Sigmoid colon (tissue), 4 donors: ENCODE data around the gene ITPK1.

ENCODE experiments used
- EP300 ChIP-seq, 4 donors: sonication (generic); formaldehyde crosslinking; IDR thresholded peaks; one replicate each; pipeline ENCODE4 v1.6.1; 2017; ENCODE audit warnings: antibody characterized with exemption in 4 of 4
- POLR2A ChIP-seq, 2 donors: fragments of 450-650 bp; IDR thresholded peaks; one replicate each; pipeline ENCODE4 v1.6.1; 2016; ENCODE audit warnings: antibody characterized with exemption in 2 of 2, mild to moderate bottlenecking in 2 of 2, moderate library complexity in 2 of 2
- POLR2AphosphoS5 ChIP-seq, 4 donors: sonication (generic); formaldehyde crosslinking; IDR thresholded peaks; one replicate each; pipeline ENCODE4 v1.6.1; 2017; ENCODE audit warnings: antibody characterized with exemption in 4 of 4
- TF ChIP-seq, protein P1 (sequence below), 4 experiments: fragments of 450-650 bp in 3 of 4; fragments of 200-600 bp in 1 of 4; IDR thresholded peaks; one replicate each; pipeline ENCODE4 v1.5.1; 2016 to 2019; ENCODE audit warnings: antibody characterized with exemption in 4 of 4, mild to moderate bottlenecking in 3 of 4, moderate library complexity in 2 of 4

DNA sequence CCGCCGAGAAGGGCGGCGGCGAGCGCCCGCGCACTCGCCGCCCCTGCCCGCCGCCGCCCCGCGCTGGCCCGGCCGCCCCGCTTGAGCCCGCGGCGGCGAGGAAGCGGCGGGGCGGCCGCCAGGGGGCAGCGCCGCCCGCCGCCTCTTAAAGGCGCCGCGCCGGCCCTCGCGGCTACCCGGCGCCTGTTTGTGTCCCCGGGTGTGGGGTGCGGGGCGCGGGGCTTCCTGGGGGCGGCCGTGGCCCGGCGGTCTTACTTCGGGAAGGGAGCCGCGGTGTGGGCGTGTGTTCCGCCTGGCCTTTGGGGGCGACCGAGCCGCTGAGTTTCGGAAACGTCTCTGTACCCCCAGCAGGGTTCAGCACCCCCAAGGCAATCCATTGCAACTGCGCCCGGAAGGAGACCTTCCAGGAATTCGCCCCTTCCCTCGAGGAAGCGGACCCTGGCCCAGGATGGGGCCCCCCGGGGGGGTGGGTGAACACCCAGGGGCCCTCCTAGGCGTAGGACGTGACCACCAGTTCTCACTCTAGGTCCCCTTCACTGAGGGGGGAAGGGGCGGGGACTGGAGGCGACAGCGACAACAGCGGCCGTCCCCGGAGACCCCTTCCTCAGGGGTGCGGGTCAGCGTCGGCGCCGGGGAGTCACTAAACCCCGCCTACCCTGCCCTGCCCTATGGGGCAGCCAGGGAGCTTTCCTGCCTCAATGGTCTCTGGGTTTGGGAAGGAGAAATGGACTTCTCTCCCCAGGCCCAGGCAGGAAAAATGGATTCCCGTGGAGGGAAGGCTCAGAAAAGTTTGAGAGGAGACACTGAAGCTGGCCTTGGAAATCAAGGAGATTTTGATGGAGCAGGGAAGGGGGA lies at the start of gene ITPK1:
- TF ChIP-seq POLR2AphosphoS5 (IDR thresholded peaks at IDR 0.05) = no peak
- TF ChIP-seq, protein P1, sequence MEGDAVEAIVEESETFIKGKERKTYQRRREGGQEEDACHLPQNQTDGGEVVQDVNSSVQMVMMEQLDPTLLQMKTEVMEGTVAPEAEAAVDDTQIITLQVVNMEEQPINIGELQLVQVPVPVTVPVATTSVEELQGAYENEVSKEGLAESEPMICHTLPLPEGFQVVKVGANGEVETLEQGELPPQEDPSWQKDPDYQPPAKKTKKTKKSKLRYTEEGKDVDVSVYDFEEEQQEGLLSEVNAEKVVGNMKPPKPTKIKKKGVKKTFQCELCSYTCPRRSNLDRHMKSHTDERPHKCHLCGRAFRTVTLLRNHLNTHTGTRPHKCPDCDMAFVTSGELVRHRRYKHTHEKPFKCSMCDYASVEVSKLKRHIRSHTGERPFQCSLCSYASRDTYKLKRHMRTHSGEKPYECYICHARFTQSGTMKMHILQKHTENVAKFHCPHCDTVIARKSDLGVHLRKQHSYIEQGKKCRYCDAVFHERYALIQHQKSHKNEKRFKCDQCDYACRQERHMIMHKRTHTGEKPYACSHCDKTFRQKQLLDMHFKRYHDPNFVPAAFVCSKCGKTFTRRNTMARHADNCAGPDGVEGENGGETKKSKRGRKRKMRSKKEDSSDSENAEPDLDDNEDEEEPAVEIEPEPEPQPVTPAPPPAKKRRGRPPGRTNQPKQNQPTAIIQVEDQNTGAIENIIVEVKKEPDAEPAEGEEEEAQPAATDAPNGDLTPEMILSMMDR (IDR thresholded peaks at IDR 0.05) = peak in 1 of 4 experiments; percentile 29
- no peak for TF ChIP-seq EP300 (IDR thresholded peaks at IDR 0.05)
- TF ChIP-seq POLR2A (IDR thresholded peaks at IDR 0.05) = no peak
